GM23338 (cell line): Measurements from ENCODE around the gene KCNK15. TPM values are rescaled to one million over a fixed set of nuclear protein-coding genes. Genes with fewer than 3 reads are reported as not detected.

Experiments
- ATAC-seq: fragments of 200-7000 bp; cut with Tn5 transposase; 3 replicates; pipeline ENCODE4 v1.9.1; 2020
- DNase-seq: peaks from one replicate; pipeline ENCODE4 v3.0.0-alpha.2; 2015; ENCODE audit warnings: low spot score
- H2AFZ ChIP-seq: fragments of 200-600 bp; sonication (generic); 2 replicates; pipeline ENCODE4 v1.8.0; 2016; ENCODE audit warnings: antibody characterized with exemption, mild to moderate bottlenecking, moderate library complexity
- H3F3A ChIP-seq: fragments of 200-600 bp; sonication (generic); replicated peaks from 2 replicates; pipeline ENCODE4 v1.8.0; 2017; ENCODE audit warnings: antibody characterized with exemption, mixed run types, low read depth
- H3K27ac ChIP-seq: fragments of 200-600 bp; sonication (generic); 2 replicates; pipeline ENCODE4 v1.6.1; 2016; ENCODE audit warnings: low read depth
- H3K27me3 ChIP-seq: fragments of 200-600 bp; sonication (generic); 2 replicates; pipeline ENCODE4 v1.8.0; 2016; ENCODE audit warnings: mild to moderate bottlenecking, mixed run types, moderate library complexity; ENCODE audit not compliant: insufficient read depth
- H3K36me3 ChIP-seq: fragments of 200-600 bp; sonication (generic); 2 replicates; pipeline ENCODE4 v1.8.0; 2016; ENCODE audit warnings: mild to moderate bottlenecking; ENCODE audit not compliant: insufficient read depth
- H3K4me1 ChIP-seq: fragments of 200-600 bp; sonication (generic); 2 replicates; pipeline ENCODE4 v1.8.0; 2016; ENCODE audit warnings: mild to moderate bottlenecking, moderate library complexity; ENCODE audit not compliant: insufficient read depth
- H3K4me2 ChIP-seq: fragments of 200-600 bp; sonication (generic); 2 replicates; pipeline ENCODE4 v1.7.1; 2017; ENCODE audit warnings: mixed run types
- H3K4me3 ChIP-seq: fragments of 200-600 bp; sonication (generic); 2 replicates; pipeline ENCODE4 v1.6.1; 2016; ENCODE audit warnings: mixed run types
- H3K79me2 ChIP-seq: fragments of 200-600 bp; sonication (generic); replicated peaks from 2 replicates; pipeline ENCODE4 v1.8.0; 2017; ENCODE audit warnings: mild to moderate bottlenecking; ENCODE audit not compliant: insufficient read depth
- H3K9me2 ChIP-seq: fragments of 200-600 bp; sonication (generic); 2 replicates; pipeline ENCODE4 v1.8.0; 2017; ENCODE audit not compliant: insufficient read depth
- H4K20me1 ChIP-seq: fragments of 200-600 bp; sonication (generic); replicated peaks from 2 replicates; pipeline ENCODE4 v1.8.0; 2017; ENCODE audit warnings: mild to moderate bottlenecking; ENCODE audit not compliant: insufficient read depth
- H3K27ac Mint-ChIP-seq: 2 replicates; pipeline ENCODE4 v1.8.0; 2020; ENCODE audit warnings: inconsistent platforms, mild to moderate bottlenecking, moderate library complexity, mixed read lengths
- H3K27me3 Mint-ChIP-seq: 3 replicates; pipeline ENCODE4 v1.8.0; 2022; ENCODE audit warnings: low read depth, mild to moderate bottlenecking, moderate library complexity, mixed read lengths, inconsistent platforms; ENCODE audit not compliant: insufficient read depth, poor library complexity
- H3K36me3 Mint-ChIP-seq: 3 replicates; pipeline ENCODE4 v1.8.0; 2021; ENCODE audit warnings: low read depth, mild to moderate bottlenecking, inconsistent platforms, moderate library complexity, mixed read lengths
- H3K4me1 Mint-ChIP-seq: 3 replicates; pipeline ENCODE4 v1.8.0; 2020; ENCODE audit warnings: mild to moderate bottlenecking, inconsistent platforms, mixed read lengths
- H3K4me3 Mint-ChIP-seq: 3 replicates; pipeline ENCODE4 v1.8.0; 2021; ENCODE audit warnings: moderate library complexity, mild to moderate bottlenecking, inconsistent platforms, mixed read lengths
- H3K9me3 Mint-ChIP-seq: 3 replicates; pipeline ENCODE4 v1.8.0; 2020; ENCODE audit warnings: moderate library complexity, mild to moderate bottlenecking, inconsistent platforms, mixed read lengths
- CREB1 ChIP-seq: fragments of 250-450 bp; sonication (Bioruptor Pico); IDR thresholded peaks from 2 replicates; pipeline ENCODE4 v1.5.0; 2020; ENCODE audit warnings: low read depth, mild to moderate bottlenecking, moderate library complexity
- CTCF ChIP-seq, 2 experiments: fragments of 200-600 bp in 1 of 2; sonication (generic) in 1 of 2; conservative IDR thresholded peaks; 2 replicates each; pipeline versions ENCODE4 v1.5.1 to v1.6.1; 2016 to 2017; ENCODE audit warnings: antibody characterized with exemption in 2 of 2, low read depth in 2 of 2, mild to moderate bottlenecking in 2 of 2, moderate library complexity in 1 of 2
- EZH2 ChIP-seq: fragments of 200-600 bp; sonication (generic); IDR thresholded peaks from one replicate; pipeline ENCODE4 v1.8.0; 2017; ENCODE audit warnings: antibody characterized with exemption, mild to moderate bottlenecking, low read depth; ENCODE audit not compliant: unreplicated experiment
- EZH2phosphoT487 ChIP-seq: fragments of 200-600 bp; sonication (generic); IDR thresholded peaks from one replicate; pipeline ENCODE4 v1.8.1; 2018; ENCODE audit warnings: antibody characterized with exemption; ENCODE audit not compliant: unreplicated experiment
- JUNB ChIP-seq: IDR thresholded peaks from one replicate; pipeline ENCODE4 v1.6.1; 2016; ENCODE audit warnings: antibody characterized with exemption; ENCODE audit not compliant: unreplicated experiment
- POLR2AphosphoS5 ChIP-seq: IDR thresholded peaks from 2 replicates; pipeline ENCODE4 v1.6.1; 2016; ENCODE audit warnings: antibody characterized with exemption, low read depth
- STAT1 ChIP-seq: IDR thresholded peaks from one replicate; pipeline ENCODE4 v1.6.1; 2016; ENCODE audit warnings: antibody characterized with exemption; ENCODE audit not compliant: unreplicated experiment
- ZNF114 ChIP-seq: fragments of 250-450 bp; sonication (Bioruptor Pico); IDR thresholded peaks from 2 replicates; pipeline ENCODE4 v1.5.0; 2020; ENCODE audit warnings: mild to moderate bottlenecking, moderate library complexity
- ZNF331 ChIP-seq: fragments of 250-450 bp; sonication (Bioruptor Pico); IDR thresholded peaks from 2 replicates; pipeline ENCODE4 v1.5.0; 2020; ENCODE audit warnings: low read depth, mild to moderate bottlenecking, moderate library complexity
- polyA plus RNA-seq: library from polyadenylated mRNA; unstranded; fragments of >200 nt; fragmentation: Nextera tagmentation; extraction: Ambion mirVana; gene quantifications from 2 replicates; pipeline ENCODE4 v1.2.1, GENCODE V29; 2016
- total RNA-seq: library from RNA; depleted of rRNA; stranded (reverse); fragments of >200 nt; shearing (Covaris generic); gene quantifications from 2 replicates; pipeline ENCODE4 v1.2.3, GENCODE V29; 2014
- TF ChIP-seq, protein P1 (sequence below): IDR thresholded peaks from one replicate; pipeline ENCODE4 v1.6.1; 2018; ENCODE audit warnings: antibody characterized with exemption; ENCODE audit not compliant: unreplicated experiment

Gene KCNK15
- total and polyA plus RNA-seq, 2 experiments from 2014 or later = 0.63 to 3.3 TPM

- TF ChIP-seq STAT1 = no peak
- no peak for TF ChIP-seq JUNB
- TF ChIP-seq, protein P1, sequence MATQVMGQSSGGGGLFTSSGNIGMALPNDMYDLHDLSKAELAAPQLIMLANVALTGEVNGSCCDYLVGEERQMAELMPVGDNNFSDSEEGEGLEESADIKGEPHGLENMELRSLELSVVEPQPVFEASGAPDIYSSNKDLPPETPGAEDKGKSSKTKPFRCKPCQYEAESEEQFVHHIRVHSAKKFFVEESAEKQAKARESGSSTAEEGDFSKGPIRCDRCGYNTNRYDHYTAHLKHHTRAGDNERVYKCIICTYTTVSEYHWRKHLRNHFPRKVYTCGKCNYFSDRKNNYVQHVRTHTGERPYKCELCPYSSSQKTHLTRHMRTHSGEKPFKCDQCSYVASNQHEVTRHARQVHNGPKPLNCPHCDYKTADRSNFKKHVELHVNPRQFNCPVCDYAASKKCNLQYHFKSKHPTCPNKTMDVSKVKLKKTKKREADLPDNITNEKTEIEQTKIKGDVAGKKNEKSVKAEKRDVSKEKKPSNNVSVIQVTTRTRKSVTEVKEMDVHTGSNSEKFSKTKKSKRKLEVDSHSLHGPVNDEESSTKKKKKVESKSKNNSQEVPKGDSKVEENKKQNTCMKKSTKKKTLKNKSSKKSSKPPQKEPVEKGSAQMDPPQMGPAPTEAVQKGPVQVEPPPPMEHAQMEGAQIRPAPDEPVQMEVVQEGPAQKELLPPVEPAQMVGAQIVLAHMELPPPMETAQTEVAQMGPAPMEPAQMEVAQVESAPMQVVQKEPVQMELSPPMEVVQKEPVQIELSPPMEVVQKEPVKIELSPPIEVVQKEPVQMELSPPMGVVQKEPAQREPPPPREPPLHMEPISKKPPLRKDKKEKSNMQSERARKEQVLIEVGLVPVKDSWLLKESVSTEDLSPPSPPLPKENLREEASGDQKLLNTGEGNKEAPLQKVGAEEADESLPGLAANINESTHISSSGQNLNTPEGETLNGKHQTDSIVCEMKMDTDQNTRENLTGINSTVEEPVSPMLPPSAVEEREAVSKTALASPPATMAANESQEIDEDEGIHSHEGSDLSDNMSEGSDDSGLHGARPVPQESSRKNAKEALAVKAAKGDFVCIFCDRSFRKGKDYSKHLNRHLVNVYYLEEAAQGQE = no peak
- TF ChIP-seq EZH2phosphoT487 = no peak
- TF ChIP-seq POLR2AphosphoS5 = no peak
Observed at GRCh38 chr20:44796758-44797457, 51.2 kb downstream of the KCNK15 start (continued).

DNA sequence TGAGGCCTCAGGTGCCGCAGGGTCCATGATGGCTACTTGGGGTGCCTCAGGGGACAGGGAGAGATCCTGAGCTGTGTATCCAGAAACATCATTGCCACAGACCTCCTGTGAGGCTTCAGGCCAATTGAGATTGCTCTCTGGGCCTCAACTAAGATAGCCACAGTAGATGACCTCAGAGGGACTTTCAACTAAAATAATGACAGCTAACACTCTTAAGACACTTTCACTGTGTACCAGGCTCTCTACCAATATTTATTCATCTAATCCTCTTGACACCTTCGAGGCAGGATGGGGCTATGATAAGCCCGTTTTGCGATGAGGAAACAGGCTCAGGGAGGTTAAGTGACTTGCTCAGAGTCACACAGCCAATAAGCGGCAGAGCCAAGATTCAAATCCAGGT, 54.0 kb downstream of the KCNK15 start:
- peaks cover 5% of the 10 kb centered on the region; the same call in 1 of the 2 replicates for H4K20me1 ChIP-seq
- ATAC-seq (no peak), DNase-seq (no peak)
- no peak overlapping the region for H3K4me2 ChIP-seq
- no peaks in the 10 kb centered on the region for H3K36me3 ChIP-seq
- Mint-ChIP-seq H3K4me3 (no peak overlapping the region), H3K27me3 (peaks cover 3% of the 10 kb centered on the region), H3K9me3 (no peaks in the 10 kb centered on the region), H3K36me3 (no peaks in the 10 kb centered on the region), H3K27ac (no peak overlapping the region), H3K4me1 (peaks cover 22% of the 10 kb centered on the region)
- H3K27me3 ChIP-seq = no peaks in the 10 kb centered on the region
- no peaks in the 10 kb centered on the region for H3K9me2 ChIP-seq
- no peak overlapping the region for H3K4me3 ChIP-seq
- H3K79me2 ChIP-seq = peaks cover 22% of the 10 kb centered on the region
- peaks cover 9% of the 10 kb centered on the region for H3K4me1 ChIP-seq
- no peak overlapping the region for H3K27ac ChIP-seq
- no peaks in the 10 kb centered on the region for H3F3A ChIP-seq
- H2AFZ ChIP-seq = no peak overlapping the region
- TF ChIP-seq POLR2AphosphoS5 (no peak), EZH2 (no peak), ZNF331 (CRISPR knock-in tag) (no peak), ZNF114 (CRISPR knock-in tag) (no peak), CREB1 (CRISPR knock-in tag) (no peak), CTCF (conservative IDR thresholded peaks at IDR 0.05; ENCODE audit: low read depth in 2 of 2) (no peak), EZH2phosphoT487 (no peak)
- TF ChIP-seq, protein P1 = no peak
